Head of caudate nucleus (tissue), 42 donors: ENCODE data around the gene ARHGAP32.
A peak's percentile ranks its signal among the peaks of the same experiment; 100 is the strongest.
"Not testable (repeated sequence)": the region's sequence is repeated elsewhere in the genome, so short reads cannot be mapped to it uniquely, and the experiment has no call there.

ENCODE experiments used
- DNase-seq, 42 donors: peaks; one replicate each; pipeline versions ENCODE4 v3.0.0 to v3.0.0-alpha.2; 2020 to 2021; ENCODE audit warnings: mixed read lengths in 7 of 42
- intact Hi-C: fragments of 100-400 bp; cut with DNase I; formaldehyde crosslinking; loops from one replicate; pipeline ENCODE4 v1.15.0; 2022

Gene ARHGAP32

GRCh38 chr11:129063118-129063517, 129.0 kb downstream of the ARHGAP32 start:
- no peak for DNase-seq
- intact Hi-C loops, result no loop called here

DNA sequence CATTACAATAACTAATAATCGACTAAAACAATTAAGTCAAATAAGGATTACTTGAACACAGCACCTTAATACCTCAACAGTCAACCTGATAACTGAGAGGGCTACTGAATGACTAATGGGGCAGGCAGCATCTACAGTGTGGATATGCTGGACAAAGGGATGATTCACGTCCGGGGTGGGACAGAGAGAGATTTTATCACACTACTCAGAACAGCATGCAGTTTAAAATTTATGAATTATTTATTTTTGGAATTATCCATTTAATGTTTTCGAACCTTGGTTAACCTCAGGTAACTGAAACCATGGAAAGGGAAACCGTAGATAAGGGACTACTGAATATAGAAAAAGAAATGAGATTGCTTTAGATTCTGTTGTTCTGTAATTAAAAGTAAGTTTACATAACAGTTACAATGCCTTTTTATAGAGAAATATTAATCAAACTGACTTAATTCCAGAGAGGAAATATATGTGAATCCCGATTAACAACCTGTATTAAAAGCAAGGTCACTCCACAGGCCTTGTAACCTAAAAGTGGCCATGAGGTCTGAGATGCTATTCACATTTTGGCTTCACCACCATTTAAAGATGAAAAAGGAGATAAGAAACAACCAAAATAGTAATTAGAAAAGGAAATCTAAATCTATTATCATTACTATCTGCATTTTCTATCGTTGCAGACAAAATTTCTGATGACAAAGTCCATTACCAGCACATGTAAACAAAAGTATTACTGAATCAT, 130.5 kb downstream of the ARHGAP32 start:
- DNase-seq, result no peak
- intact Hi-C loops, result no loop called here

- intact Hi-C loops, result no loop called here
- DNase-seq, result peak in 1 of 42 donors; percentile 8
Observed at GRCh38 chr11:129056916-129057315, 135.2 kb downstream of the ARHGAP32 start.

GRCh38 chr11:129055196-129055595, 136.9 kb downstream of the ARHGAP32 start:
- intact Hi-C loops, result no loop called here
- no peak for DNase-seq

DNA sequence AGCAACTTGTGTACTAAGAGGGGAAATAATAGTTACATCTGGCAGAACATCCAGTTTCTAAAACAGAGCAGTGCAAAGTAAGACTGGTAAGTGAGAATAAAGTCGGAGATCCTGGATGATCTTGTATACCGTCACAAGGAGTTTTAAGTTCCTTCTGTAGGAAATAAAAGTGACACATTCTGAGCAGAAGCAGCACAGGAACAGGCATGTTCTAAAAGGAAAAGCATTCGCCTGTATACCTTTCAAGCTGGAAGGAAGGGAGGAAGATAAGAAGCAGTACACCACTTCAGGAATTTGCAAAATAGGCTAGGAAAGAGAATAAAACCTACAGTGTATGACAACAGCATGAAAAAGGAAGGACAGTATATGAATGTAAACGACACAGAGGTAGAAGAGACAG, 143.2 kb downstream of the ARHGAP32 start:
- intact Hi-C loops, result no loop called here

DNA sequence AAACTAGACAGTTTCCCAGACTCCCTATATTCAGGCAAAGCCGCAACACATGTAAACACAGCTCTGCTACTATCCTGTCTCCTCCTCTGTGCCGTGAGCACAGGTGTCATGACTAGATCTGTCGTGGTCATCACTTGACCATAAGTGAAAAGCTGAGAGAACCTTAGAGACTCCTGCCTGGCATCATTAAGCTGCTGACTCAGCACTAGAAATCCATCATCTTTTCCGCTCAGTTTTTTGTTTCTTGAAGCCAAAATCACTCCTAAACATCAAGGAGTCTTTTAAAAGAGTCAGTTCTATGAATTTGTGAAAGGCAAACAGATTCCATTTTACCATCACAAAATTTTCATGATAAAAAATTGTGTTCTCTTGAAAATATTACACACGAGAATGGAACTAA, 147.0 kb downstream of the ARHGAP32 start:
- intact Hi-C loops, result no loop called here

More for the DNA sequence above, 143.2 kb downstream of the ARHGAP32 start:
- no peak for DNase-seq

GRCh38 chr11:129042503-129042902, 149.6 kb downstream of the ARHGAP32 start:
- DNase-seq, result no peak
- intact Hi-C loops, result no loop called here

More for the DNA sequence above, 147.0 kb downstream of the ARHGAP32 start:
- no peak for DNase-seq

DNA sequence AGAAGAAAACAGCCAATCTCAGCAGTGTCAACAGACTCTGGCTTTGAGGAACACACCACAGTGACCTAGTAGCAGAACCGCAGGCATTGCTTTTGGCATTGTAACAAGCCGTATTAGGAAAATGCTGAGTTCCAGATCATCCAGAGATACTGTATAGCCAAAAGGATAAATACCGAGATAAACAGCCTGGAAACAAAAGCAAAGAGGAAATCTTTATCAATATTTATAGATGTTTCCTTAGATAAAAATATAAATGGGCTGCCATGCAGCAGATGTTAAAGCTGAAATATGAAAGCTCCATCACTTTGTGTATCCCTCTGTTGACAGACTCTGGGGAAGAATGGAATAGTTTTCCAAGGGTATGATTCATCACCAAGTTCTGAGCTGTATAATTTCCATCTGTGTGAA, 150.5 kb downstream of the ARHGAP32 start:
- no peak for DNase-seq
- intact Hi-C loops, result no loop called here

GRCh38 chr11:129040934-129041333, 151.2 kb downstream of the ARHGAP32 start:
- intact Hi-C loops, result no loop called here
- DNase-seq, result no peak

- intact Hi-C loops, result no loop called here
- DNase-seq, result no peak
Observed at GRCh38 chr11:129035244-129035643, 156.9 kb downstream of the ARHGAP32 start.

GRCh38 chr11:129034001-129034400, 158.1 kb downstream of the ARHGAP32 start:
- intact Hi-C loops, result no loop called here
- DNase-seq, result no peak

GRCh38 chr11:129023968-129024676, 168.0 kb downstream of the ARHGAP32 start:
- intact Hi-C loops, result no loop called here
- DNase-seq, result peak; percentile 12 to 89 (median 55)

GRCh38 chr11:129021295-129021694, 170.8 kb downstream of the ARHGAP32 start:
- intact Hi-C loops, result no loop called here
- no peak for DNase-seq

- intact Hi-C loops, result no loop called here
- no peak for DNase-seq
Observed at GRCh38 chr11:129018991-129019390, 173.1 kb downstream of the ARHGAP32 start.

DNA sequence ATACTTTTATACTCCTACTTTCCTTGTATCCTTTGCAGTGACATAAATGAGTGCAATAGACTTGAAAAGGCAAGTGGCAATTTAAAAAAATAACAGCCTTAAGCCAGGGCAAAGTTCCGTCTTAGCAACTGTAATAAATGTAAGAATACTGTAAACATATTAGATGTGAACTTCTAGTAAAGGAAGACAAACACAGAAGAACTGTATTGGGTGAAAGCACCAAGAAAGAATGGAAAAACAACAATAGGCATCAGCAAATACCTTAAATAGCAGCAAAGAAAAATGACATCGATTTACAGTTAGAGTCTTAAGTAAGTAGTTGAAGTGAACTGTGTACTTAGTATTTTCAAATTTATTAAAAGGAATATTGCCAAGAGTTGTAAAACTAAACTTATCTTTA, 174.0 kb downstream of the ARHGAP32 start:
- DNase-seq, result no peak
- intact Hi-C loops, result no loop called here

- DNase-seq, result no peak
- intact Hi-C loops, result no loop called here
Observed at GRCh38 chr11:129013737-129014475, 178.2 kb downstream of the ARHGAP32 start.

GRCh38 chr11:129012880-129013279, 179.2 kb downstream of the ARHGAP32 start:
- no peak for DNase-seq
- intact Hi-C loops, result no loop called here

DNA sequence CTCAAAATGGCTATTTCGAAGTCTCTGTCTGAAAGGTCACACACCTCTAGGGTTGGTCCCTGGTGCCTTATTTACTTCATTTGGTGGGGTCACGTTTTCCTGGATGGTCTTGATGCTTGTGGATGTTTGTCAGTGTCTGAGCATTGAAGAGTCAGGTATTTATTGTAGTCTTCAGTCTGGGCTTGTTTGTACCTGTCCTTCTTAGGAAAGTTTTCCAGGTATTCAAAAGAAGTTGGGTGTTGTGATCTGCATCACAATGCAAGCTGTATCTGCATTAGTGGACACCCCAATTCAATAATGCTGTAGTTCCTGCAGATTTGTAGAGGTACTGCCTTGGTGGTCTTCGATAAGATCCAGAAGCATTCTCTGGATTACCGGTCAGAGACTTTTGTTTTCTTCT, 186.0 kb downstream of the ARHGAP32 start:
- intact Hi-C loops, result no loop called here
- no peak for DNase-seq

DNA sequence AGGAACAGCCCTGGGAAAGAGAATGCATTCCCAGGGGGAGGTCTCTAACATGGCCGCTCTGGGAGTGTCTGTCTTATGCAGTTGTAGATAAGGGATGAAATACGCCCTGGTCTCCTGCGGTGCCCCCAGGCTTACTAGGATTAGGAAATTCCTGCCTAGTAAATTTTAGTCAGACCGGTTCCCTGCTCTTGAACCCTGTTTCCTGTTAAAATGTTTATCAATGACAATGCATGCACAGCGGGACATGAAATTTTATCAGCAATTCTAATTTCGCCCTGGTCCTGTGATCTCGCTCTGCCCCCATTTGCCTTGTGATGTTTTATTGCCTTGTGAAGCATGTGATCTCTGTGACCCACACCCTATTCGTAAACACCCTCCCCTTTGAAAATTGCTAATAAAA, 193.0 kb downstream of the ARHGAP32 start:
- intact Hi-C loops, DNase-seq: not testable (repeated sequence)
